SK-N-SH treated with all-trans-retinoic acid at 6 μM for 48 hours (cell line): ENCODE data around the gene SAMD4B.

ENCODE experiments used
- ATAC-seq: fragments of 200-7000 bp; cut with Tn5 transposase; 3 replicates; pipeline ENCODE4 v1.9.1; 2020; ENCODE audit warnings: mild to moderate bottlenecking, moderate library complexity
- ARNTL ChIP-seq: fragments of 450-650 bp; formaldehyde crosslinking; IDR thresholded peaks from 2 replicates; pipeline ENCODE4 v1.5.0; 2020; ENCODE audit warnings: low read depth, mild to moderate bottlenecking, moderate library complexity, borderline replicate concordance
- BACH2 ChIP-seq: fragments of 250-450 bp; sonication (Bioruptor Pico); IDR thresholded peaks from 2 replicates; pipeline ENCODE4 v1.9.0; 2021; ENCODE audit warnings: mild to moderate bottlenecking, borderline replicate concordance
- CSDC2 ChIP-seq: fragments of 250-450 bp; sonication (Bioruptor Pico); IDR thresholded peaks from 2 replicates; pipeline ENCODE4 v1.5.0; 2020; ENCODE audit warnings: mild to moderate bottlenecking, moderate library complexity
- ESRRG ChIP-seq: fragments of 250-450 bp; sonication (Bioruptor Pico); IDR thresholded peaks from 2 replicates; pipeline ENCODE4 v1.6.1; 2021; ENCODE audit warnings: mild to moderate bottlenecking
- GLIS3 ChIP-seq: fragments of 250-450 bp; sonication (Bioruptor Pico); IDR thresholded peaks from 2 replicates; pipeline ENCODE4 v1.5.0; 2020; ENCODE audit warnings: mild to moderate bottlenecking, moderate library complexity
- ISL1 ChIP-seq: fragments of 250-450 bp; sonication (Bioruptor Pico); IDR thresholded peaks from 2 replicates; pipeline ENCODE4 v2.1.2; 2022; ENCODE audit warnings: mild to moderate bottlenecking, moderate library complexity
- OSR1 ChIP-seq: fragments of 250-450 bp; sonication (Bioruptor Pico); IDR thresholded peaks from 2 replicates; pipeline ENCODE4 v1.8.0; 2022; ENCODE audit warnings: moderate library complexity, mild to moderate bottlenecking, inconsistent platforms
- PPARA ChIP-seq: fragments of 250-450 bp; sonication (Bioruptor Pico); IDR thresholded peaks from 2 replicates; pipeline ENCODE4 v1.5.0; 2020; ENCODE audit warnings: mild to moderate bottlenecking, borderline replicate concordance
- SNAI2 ChIP-seq: fragments of 250-450 bp; sonication (Bioruptor Pico); IDR thresholded peaks from 2 replicates; pipeline ENCODE4 v1.5.0; 2020; ENCODE audit warnings: mild to moderate bottlenecking, moderate library complexity
- TCF4 ChIP-seq: fragments of 250-450 bp; sonication (Bioruptor Pico); IDR thresholded peaks from 2 replicates; pipeline ENCODE4 v1.8.0; 2021; ENCODE audit warnings: mild to moderate bottlenecking, moderate library complexity, borderline replicate concordance
- TOX ChIP-seq: fragments of 250-450 bp; sonication (Bioruptor Pico); IDR thresholded peaks from 2 replicates; pipeline ENCODE4 v1.8.0; 2021; ENCODE audit warnings: mild to moderate bottlenecking, moderate library complexity, borderline replicate concordance
- ZC3H10 ChIP-seq: fragments of 250-450 bp; sonication (Bioruptor Pico); IDR thresholded peaks from 2 replicates; pipeline ENCODE4 v1.5.1; 2021; ENCODE audit warnings: mild to moderate bottlenecking, moderate library complexity
- ZFP3 ChIP-seq: fragments of 250-450 bp; sonication (Bioruptor Pico); IDR thresholded peaks from 2 replicates; pipeline ENCODE4 v1.5.0; 2020; ENCODE audit warnings: mild to moderate bottlenecking, moderate library complexity
- ZFP30 ChIP-seq: fragments of 450-650 bp; formaldehyde crosslinking; IDR thresholded peaks from 2 replicates; pipeline ENCODE4 v1.5.0; 2022; ENCODE audit warnings: mild to moderate bottlenecking, moderate library complexity
- ZNF565 ChIP-seq: fragments of 450-650 bp; formaldehyde crosslinking; conservative IDR thresholded peaks from 2 replicates; pipeline ENCODE4 v1.5.0; 2020; ENCODE audit warnings: low read depth, mild to moderate bottlenecking, moderate library complexity
- ZNF70 ChIP-seq: fragments of 450-650 bp; formaldehyde crosslinking; IDR thresholded peaks from 2 replicates; pipeline ENCODE4 v1.5.0; 2020; ENCODE audit warnings: mild to moderate bottlenecking, moderate library complexity
- ZNF8 ChIP-seq: fragments of 450-650 bp; formaldehyde crosslinking; IDR thresholded peaks from 2 replicates; pipeline ENCODE4 v1.5.0; 2020; ENCODE audit warnings: mild to moderate bottlenecking, moderate library complexity
- TF ChIP-seq, protein P1 (sequence below): fragments of 250-450 bp; sonication (Bioruptor Pico); IDR thresholded peaks from 2 replicates; pipeline ENCODE4 v1.8.0; 2020; ENCODE audit warnings: mild to moderate bottlenecking, moderate library complexity, borderline replicate concordance
- TF ChIP-seq, protein P2 (sequence below): fragments of 250-450 bp; sonication (Bioruptor Pico); IDR thresholded peaks from 2 replicates; pipeline ENCODE4 v1.8.0; 2021; ENCODE audit warnings: low read depth, mild to moderate bottlenecking, moderate library complexity, borderline replicate concordance
- TF ChIP-seq, protein P3 (sequence below): fragments of 250-450 bp; sonication (Bioruptor Pico); IDR thresholded peaks from 2 replicates; pipeline ENCODE4 v1.5.0; 2020; ENCODE audit warnings: mild to moderate bottlenecking, moderate library complexity
- TF ChIP-seq, protein P4 (sequence below): fragments of 250-450 bp; sonication (Bioruptor Pico); IDR thresholded peaks from 2 replicates; pipeline ENCODE4 v1.5.1; 2020; ENCODE audit warnings: low read depth, mild to moderate bottlenecking, moderate library complexity
- TF ChIP-seq, protein P5 (sequence below): fragments of 250-450 bp; sonication (Bioruptor Pico); IDR thresholded peaks from 2 replicates; pipeline ENCODE4 v1.5.1; 2021; ENCODE audit warnings: mild to moderate bottlenecking, moderate library complexity

Gene SAMD4B

DNA sequence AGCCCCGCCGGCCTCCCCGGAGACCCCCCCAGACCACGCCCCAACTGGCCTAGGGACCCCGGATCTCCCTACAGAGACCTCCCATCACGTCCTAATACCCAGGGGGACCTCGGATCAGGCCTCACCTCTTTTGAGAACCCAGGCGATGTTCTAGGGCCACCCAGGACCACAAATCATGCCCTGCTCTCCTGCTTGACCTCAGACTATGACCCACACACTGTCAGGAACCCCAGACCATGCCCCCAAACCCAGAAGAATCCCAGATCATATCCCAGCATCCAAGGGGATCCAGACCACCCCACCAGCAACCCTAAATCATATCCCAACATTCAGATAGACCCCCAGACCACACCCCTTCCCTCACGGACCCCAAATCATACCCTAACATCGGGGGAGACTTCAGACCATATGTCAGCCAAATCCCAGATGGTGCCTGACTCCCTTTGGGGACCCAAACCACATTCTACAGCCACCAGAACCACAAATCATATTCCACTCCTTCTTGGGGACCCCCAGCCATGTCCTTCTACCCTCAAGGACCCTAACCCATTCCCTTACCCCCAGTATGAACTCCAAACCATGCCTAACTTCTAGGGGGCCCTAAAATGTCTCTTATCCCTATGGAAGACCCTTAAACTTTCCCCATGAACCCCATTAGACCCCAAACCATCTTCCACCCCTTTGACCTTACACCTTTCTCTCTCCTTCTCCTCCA, 20.9 kb upstream of the SAMD4B start:
- ATAC-seq, result no peak
- TF ChIP-seq ZNF8 (CRISPR knock-in tag), result no peak
- no peak for TF ChIP-seq ZC3H10
- no peak for TF ChIP-seq ZFP3 (CRISPR knock-in tag)
- TF ChIP-seq ESRRG, result no peak
- TF ChIP-seq BACH2, result no peak
- TF ChIP-seq, protein P1, sequence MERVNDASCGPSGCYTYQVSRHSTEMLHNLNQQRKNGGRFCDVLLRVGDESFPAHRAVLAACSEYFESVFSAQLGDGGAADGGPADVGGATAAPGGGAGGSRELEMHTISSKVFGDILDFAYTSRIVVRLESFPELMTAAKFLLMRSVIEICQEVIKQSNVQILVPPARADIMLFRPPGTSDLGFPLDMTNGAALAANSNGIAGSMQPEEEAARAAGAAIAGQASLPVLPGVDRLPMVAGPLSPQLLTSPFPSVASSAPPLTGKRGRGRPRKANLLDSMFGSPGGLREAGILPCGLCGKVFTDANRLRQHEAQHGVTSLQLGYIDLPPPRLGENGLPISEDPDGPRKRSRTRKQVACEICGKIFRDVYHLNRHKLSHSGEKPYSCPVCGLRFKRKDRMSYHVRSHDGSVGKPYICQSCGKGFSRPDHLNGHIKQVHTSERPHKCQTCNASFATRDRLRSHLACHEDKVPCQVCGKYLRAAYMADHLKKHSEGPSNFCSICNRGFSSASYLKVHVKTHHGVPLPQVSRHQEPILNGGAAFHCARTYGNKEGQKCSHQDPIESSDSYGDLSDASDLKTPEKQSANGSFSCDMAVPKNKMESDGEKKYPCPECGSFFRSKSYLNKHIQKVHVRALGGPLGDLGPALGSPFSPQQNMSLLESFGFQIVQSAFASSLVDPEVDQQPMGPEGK, result no peak
- TF ChIP-seq TCF4 (CRISPR knock-in tag), result no peak
- no peak for TF ChIP-seq SNAI2 (CRISPR knock-in tag)
- no peak for TF ChIP-seq TOX (CRISPR knock-in tag)

DNA sequence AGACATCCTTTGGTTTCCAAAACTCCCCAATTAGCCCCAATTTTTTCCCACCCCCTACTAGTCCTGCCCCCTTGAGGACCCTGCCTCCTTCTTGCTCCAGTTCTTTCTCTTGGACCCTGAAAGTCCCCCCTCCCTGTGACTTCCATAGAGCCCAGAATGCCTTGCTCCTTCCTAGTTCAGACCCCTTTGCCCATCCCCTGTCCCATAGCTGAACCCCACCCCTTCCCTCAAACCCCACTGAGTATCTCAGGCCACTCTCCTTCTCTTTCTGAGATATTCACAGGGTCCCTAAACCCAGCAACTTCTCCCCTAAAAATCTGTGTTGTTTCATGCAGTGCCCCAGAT, 20.4 kb upstream of the SAMD4B start:
- ATAC-seq, result no peak
- TF ChIP-seq ZNF70 (no peak), GLIS3 (CRISPR knock-in tag) (no peak), TCF4 (CRISPR knock-in tag) (no peak)

DNA sequence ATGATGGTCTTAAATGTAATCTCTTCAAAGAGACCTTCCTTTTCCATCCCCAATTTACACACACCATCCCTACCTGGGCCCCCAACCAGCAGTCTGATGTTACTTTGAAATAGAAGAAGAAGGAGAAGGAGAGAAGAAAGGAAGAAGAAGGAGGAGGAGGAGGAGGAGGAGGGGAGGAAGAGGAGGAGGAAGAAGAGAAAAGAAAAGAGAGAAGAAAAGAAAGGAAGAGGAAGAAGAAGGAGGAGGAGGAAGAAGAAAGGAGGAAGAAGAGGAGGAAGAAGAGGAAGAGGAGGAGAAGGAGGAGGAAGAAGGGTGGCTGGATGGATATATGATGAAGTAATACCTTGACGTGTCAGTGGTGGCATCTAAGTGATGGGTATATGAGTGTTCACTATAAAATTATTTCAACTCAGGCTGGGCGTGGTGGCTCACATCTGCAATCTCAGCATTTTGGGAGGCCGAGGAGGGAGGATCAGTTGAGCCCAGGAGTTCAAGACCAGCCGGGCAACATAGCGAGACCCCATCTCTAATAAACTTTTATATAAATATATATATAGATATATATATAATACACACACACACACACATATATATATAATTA, 17.9 kb upstream of the SAMD4B start:
- no peak for ATAC-seq
- TF ChIP-seq OSR1 (CRISPR knock-in tag) (no peak), PPARA (CRISPR knock-in tag) (no peak), ISL1 (CRISPR knock-in tag) (no peak), CSDC2 (CRISPR knock-in tag) (no peak), ZNF8 (CRISPR knock-in tag) (no peak), ESRRG (no peak)

DNA sequence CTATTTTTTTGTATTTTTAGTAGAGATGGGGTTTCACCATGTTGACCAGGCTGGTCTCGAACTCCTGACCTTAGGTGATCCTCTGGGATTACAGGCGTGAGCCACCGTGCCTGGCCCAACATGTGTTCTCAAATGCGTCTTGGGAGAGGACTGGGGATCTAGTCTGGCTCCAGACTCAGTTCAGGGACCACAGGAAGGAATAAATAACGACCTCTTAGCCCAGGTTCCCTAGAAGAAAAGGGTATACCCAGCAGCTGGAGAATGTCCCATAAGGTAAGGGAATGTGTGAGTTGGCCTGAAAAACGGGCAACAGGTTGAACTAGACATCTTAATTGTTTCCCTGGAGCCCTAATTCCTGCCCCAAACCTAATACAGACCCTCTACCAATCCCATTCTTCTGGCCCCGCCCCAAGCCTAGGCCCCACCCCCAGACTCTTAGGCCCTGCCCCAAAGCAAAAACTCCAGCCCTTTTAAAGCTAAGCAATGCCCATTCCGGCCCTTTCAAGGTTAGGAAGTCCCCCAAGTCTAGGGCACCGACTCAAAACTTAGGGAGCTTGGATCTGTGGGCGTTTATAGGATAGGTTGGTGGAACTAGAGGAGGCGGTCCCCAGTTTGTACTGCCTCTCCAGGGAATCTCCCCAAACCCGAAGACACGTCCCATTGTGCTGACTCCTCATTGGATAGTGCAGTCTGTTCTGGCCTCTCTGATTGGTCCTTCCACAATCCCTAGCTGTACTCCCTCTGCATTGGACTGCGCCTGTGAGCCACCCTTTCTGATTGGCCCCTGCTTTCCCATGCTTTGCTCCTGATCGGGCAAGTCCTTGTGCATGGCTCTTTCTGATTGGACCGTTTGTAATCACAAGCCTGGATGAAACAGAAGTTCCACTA, 16.2 kb upstream of the SAMD4B start:
- TF ChIP-seq, protein P2, sequence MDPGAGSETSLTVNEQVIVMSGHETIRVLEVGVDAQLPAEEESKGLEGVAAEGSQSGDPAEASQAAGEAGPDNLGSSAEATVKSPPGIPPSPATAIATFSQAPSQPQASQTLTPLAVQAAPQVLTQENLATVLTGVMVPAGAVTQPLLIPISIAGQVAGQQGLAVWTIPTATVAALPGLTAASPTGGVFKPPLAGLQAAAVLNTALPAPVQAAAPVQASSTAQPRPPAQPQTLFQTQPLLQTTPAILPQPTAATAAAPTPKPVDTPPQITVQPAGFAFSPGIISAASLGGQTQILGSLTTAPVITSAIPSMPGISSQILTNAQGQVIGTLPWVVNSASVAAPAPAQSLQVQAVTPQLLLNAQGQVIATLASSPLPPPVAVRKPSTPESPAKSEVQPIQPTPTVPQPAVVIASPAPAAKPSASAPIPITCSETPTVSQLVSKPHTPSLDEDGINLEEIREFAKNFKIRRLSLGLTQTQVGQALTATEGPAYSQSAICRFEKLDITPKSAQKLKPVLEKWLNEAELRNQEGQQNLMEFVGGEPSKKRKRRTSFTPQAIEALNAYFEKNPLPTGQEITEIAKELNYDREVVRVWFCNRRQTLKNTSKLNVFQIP (CRISPR knock-in tag), result no peak
- TF ChIP-seq SNAI2 (CRISPR knock-in tag) (no peak), ESRRG (no peak), BACH2 (no peak)
- TF ChIP-seq, protein P3, sequence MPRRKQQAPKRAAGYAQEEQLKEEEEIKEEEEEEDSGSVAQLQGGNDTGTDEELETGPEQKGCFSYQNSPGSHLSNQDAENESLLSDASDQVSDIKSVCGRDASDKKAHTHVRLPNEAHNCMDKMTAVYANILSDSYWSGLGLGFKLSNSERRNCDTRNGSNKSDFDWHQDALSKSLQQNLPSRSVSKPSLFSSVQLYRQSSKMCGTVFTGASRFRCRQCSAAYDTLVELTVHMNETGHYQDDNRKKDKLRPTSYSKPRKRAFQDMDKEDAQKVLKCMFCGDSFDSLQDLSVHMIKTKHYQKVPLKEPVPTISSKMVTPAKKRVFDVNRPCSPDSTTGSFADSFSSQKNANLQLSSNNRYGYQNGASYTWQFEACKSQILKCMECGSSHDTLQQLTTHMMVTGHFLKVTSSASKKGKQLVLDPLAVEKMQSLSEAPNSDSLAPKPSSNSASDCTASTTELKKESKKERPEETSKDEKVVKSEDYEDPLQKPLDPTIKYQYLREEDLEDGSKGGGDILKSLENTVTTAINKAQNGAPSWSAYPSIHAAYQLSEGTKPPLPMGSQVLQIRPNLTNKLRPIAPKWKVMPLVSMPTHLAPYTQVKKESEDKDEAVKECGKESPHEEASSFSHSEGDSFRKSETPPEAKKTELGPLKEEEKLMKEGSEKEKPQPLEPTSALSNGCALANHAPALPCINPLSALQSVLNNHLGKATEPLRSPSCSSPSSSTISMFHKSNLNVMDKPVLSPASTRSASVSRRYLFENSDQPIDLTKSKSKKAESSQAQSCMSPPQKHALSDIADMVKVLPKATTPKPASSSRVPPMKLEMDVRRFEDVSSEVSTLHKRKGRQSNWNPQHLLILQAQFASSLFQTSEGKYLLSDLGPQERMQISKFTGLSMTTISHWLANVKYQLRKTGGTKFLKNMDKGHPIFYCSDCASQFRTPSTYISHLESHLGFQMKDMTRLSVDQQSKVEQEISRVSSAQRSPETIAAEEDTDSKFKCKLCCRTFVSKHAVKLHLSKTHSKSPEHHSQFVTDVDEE, result no peak
- ATAC-seq, result peak; percentile 45; the same call in 2 of the 3 replicates

DNA sequence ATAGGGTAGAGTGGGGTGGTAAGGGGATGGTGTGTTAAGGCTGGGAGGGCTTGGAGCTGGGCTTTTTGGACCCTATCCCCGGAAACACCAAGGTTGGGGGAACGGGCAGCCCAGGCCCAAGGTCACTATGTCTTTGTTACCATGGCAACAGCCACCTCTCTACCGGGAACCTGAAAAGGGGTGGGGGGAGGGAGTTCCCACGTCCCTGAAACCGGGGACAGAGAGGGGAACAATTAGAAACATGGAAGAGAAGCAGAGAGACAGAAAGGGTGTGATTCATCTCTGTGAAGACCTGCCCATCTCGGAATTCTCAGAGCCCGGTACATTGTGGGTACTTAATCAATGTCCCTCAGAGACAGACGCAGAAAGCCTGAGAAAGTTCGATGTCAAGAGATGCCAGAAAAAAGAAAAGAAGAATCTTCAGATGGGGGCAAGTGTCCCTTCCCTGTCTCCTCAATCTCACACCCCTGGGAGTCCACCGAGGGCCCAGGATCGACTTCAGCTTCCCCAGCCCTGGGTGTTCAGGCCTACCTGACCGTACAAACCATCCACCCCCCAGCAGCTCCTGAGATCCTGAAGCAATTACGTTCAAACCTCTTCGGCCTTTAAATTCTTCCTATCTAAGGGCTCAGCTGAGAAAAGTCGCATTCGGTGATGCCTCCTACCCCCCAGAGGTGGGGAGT, 14.7 kb upstream of the SAMD4B start:
- TF ChIP-seq ZNF565 (CRISPR knock-in tag) (no peak), TOX (CRISPR knock-in tag) (no peak), ZNF70 (no peak), SNAI2 (CRISPR knock-in tag) (no peak), ZFP3 (CRISPR knock-in tag) (no peak), TCF4 (CRISPR knock-in tag) (no peak), ZFP30 (no peak), ISL1 (CRISPR knock-in tag) (no peak), ARNTL (no peak), GLIS3 (CRISPR knock-in tag) (no peak), CSDC2 (CRISPR knock-in tag) (no peak)
- TF ChIP-seq, protein P4, sequence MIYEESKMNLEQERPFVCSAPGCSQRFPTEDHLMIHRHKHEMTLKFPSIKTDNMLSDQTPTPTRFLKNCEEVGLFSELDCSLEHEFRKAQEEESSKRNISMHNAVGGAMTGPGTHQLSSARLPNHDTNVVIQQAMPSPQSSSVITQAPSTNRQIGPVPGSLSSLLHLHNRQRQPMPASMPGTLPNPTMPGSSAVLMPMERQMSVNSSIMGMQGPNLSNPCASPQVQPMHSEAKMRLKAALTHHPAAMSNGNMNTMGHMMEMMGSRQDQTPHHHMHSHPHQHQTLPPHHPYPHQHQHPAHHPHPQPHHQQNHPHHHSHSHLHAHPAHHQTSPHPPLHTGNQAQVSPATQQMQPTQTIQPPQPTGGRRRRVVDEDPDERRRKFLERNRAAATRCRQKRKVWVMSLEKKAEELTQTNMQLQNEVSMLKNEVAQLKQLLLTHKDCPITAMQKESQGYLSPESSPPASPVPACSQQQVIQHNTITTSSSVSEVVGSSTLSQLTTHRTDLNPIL (CRISPR knock-in tag), result no peak
- TF ChIP-seq, protein P5, sequence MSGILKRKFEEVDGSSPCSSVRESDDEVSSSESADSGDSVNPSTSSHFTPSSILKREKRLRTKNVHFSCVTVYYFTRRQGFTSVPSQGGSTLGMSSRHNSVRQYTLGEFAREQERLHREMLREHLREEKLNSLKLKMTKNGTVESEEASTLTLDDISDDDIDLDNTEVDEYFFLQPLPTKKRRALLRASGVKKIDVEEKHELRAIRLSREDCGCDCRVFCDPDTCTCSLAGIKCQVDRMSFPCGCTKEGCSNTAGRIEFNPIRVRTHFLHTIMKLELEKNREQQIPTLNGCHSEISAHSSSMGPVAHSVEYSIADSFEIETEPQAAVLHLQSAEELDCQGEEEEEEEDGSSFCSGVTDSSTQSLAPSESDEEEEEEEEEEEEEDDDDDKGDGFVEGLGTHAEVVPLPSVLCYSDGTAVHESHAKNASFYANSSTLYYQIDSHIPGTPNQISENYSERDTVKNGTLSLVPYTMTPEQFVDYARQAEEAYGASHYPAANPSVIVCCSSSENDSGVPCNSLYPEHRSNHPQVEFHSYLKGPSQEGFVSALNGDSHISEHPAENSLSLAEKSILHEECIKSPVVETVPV (CRISPR knock-in tag), result no peak
- peak; percentile 11; the same call in 1 of the 3 replicates for ATAC-seq
